ENCODE data around the gene ZNF184.

The ZNF184 gene

GRCh38 chr6:27422651-27423332, 50.1 kb downstream of the ZNF184 start:
- DNase-seq = no peak

- no peak for DNase-seq
Observed at GRCh38 chr6:27419363-27419762, 53.5 kb downstream of the ZNF184 start.

GRCh38 chr6:27415898-27416297, 57.0 kb downstream of the ZNF184 start:
- DNase-seq = no peak

GRCh38 chr6:27414996-27415395, 57.9 kb downstream of the ZNF184 start:
- DNase-seq = no peak

- no peak for DNase-seq
Observed at GRCh38 chr6:27414300-27414699, 58.6 kb downstream of the ZNF184 start.

- no peak for DNase-seq
Observed at GRCh38 chr6:27407153-27407814, 65.6 kb downstream of the ZNF184 start.

- no peak for DNase-seq
Observed at GRCh38 chr6:27406085-27406484, 66.8 kb downstream of the ZNF184 start.

- DNase-seq = no peak
Observed at GRCh38 chr6:27400877-27401642, 71.8 kb downstream of the ZNF184 start.
